CD4-positive, alpha-beta T cell treated with Interleukin-12 subunit alpha and Interleukin-12 subunit beta, for 1 hour (primary cell): ENCODE results near the gene COL18A1.
"Not testable (repeated sequence)": the region's sequence is repeated elsewhere in the genome, so short reads cannot be mapped to it uniquely, and the experiment has no call there.

Experiments used
- DNase-seq: peaks from one replicate; pipeline ENCODE4 v3.0.0-alpha.2; 2020

Gene COL18A1

GRCh38 chr21:45496968-45497845 lies 92.2 kb downstream of the COL18A1 start:
- DNase-seq = no peak

- DNase-seq = no peak
These were observed 93.1 kb downstream of the COL18A1 start for GRCh38 chr21:45497846-45498645.

- no peak for DNase-seq
These were observed 93.7 kb downstream of the COL18A1 start for GRCh38 chr21:45498646-45499000.

- no peak for DNase-seq
These were observed 94.3 kb downstream of the COL18A1 start for GRCh38 chr21:45499201-45499750.

- no peak for DNase-seq
These were observed 95.1 kb downstream of the COL18A1 start for GRCh38 chr21:45499970-45500577.

- not testable (repeated sequence) for DNase-seq
These were observed 96.4 kb downstream of the COL18A1 start for GRCh38 chr21:45501081-45502005.

GRCh38 chr21:45502006-45502345 lies 97.0 kb downstream of the COL18A1 start:
- DNase-seq = no peak

- no peak for DNase-seq
These were observed 97.6 kb downstream of the COL18A1 start for GRCh38 chr21:45502600-45502999.

- not testable (repeated sequence) for DNase-seq
These were observed 98.3 kb downstream of the COL18A1 start for GRCh38 chr21:45503226-45503625.

- no peak for DNase-seq
These were observed 99.1 kb downstream of the COL18A1 start for GRCh38 chr21:45504021-45504515.

- no peak for DNase-seq
These were observed 99.8 kb downstream of the COL18A1 start for GRCh38 chr21:45504516-45505415.

GRCh38 chr21:45505416-45506021 lies 100.6 kb downstream of the COL18A1 start:
- DNase-seq = no peak

GRCh38 chr21:45506241-45506817 lies 101.4 kb downstream of the COL18A1 start:
- no peak for DNase-seq

- no peak for DNase-seq
These were observed 102.0 kb downstream of the COL18A1 start for GRCh38 chr21:45506836-45507522.

- no peak for DNase-seq
These were observed 102.5 kb downstream of the COL18A1 start for GRCh38 chr21:45507523-45507875.

GRCh38 chr21:45507888-45508508 lies 103.0 kb downstream of the COL18A1 start:
- no peak for DNase-seq

GRCh38 chr21:45508607-45509565 lies 103.9 kb downstream of the COL18A1 start:
- DNase-seq = no peak
